HG03342 (cell line): ENCODE data around the gene CYP46A1.
A peak's percentile ranks its signal among the peaks of the same experiment; 100 is the strongest.

Experiments
- ATAC-seq: cut with Tn5 transposase; IDR thresholded peaks from one replicate; pipeline ENCODE4 v1.9.1; 2021; ENCODE audit warnings: mild to moderate bottlenecking, moderate library complexity; ENCODE audit not compliant: unreplicated experiment

CYP46A1 gene

GRCh38 chr14:99707420-99707819 is 23.3 kb downstream of the CYP46A1 start:
- no peak for ATAC-seq

GRCh38 chr14:99707921-99708320 is 23.8 kb downstream of the CYP46A1 start:
- ATAC-seq = no peak

- ATAC-seq = no peak
These were observed 24.4 kb downstream of the CYP46A1 start for GRCh38 chr14:99708449-99708848.

- no peak for ATAC-seq
These were observed 29.9 kb downstream of the CYP46A1 start for GRCh38 chr14:99713972-99714371.

GRCh38 chr14:99715266-99716000 is 31.3 kb downstream of the CYP46A1 start:
- ATAC-seq = no peak

GRCh38 chr14:99716091-99716849 is 32.2 kb downstream of the CYP46A1 start:
- ATAC-seq = no peak

GRCh38 chr14:99716850-99717681 is 33.0 kb downstream of the CYP46A1 start:
- no peak for ATAC-seq

GRCh38 chr14:99717682-99718013 is 33.5 kb downstream of the CYP46A1 start:
- no peak for ATAC-seq

GRCh38 chr14:99718031-99718810 is 34.1 kb downstream of the CYP46A1 start:
- peak; percentile 94 for ATAC-seq

GRCh38 chr14:99718811-99719192 is 34.7 kb downstream of the CYP46A1 start:
- peak; percentile 64 for ATAC-seq

GRCh38 chr14:99720941-99721791 is 37.1 kb downstream of the CYP46A1 start:
- no peak for ATAC-seq

GRCh38 chr14:99721792-99722516 is 37.9 kb downstream of the CYP46A1 start:
- ATAC-seq = no peak

GRCh38 chr14:99722741-99723140 is 38.6 kb downstream of the CYP46A1 start:
- no peak for ATAC-seq

- no peak for ATAC-seq
These were observed 40.2 kb downstream of the CYP46A1 start for GRCh38 chr14:99724196-99724891.

- ATAC-seq = no peak
These were observed 41.1 kb downstream of the CYP46A1 start for GRCh38 chr14:99724939-99725773.

GRCh38 chr14:99725774-99726537 is 41.9 kb downstream of the CYP46A1 start:
- ATAC-seq = no peak

- no peak for ATAC-seq
These were observed 42.5 kb downstream of the CYP46A1 start for GRCh38 chr14:99726538-99727095.
